AG10803 (cell line): Measurements from ENCODE around the gene PIGQ.

Experiments used
- DNase-seq: peaks from one replicate; pipeline ENCODE4 v3.0.0; 2010; ENCODE audit warnings: low read depth
- H3K4me3 ChIP-seq: 2 replicates; pipeline ENCODE4 v1.5.1; 2011; ENCODE audit warnings: mild to moderate bottlenecking, low read length, control low read depth
- CTCF ChIP-seq: conservative IDR thresholded peaks from 2 replicates; pipeline ENCODE4 v1.5.1; 2011; ENCODE audit warnings: mild to moderate bottlenecking, low read length, control low read depth, inconsistent platforms

The PIGQ gene

GRCh38 chr16:583470-583814 is 13.7 kb downstream of the PIGQ start:
- DNase-seq, result no peak
- H3K4me3 ChIP-seq, result no peak overlapping the region
- no peak for TF ChIP-seq CTCF

- TF ChIP-seq CTCF, result no peak
- no peak for DNase-seq
- H3K4me3 ChIP-seq, result no peak overlapping the region
These were observed 14.2 kb downstream of the PIGQ start for GRCh38 chr16:583815-584591.

GRCh38 chr16:585351-585750 is 15.6 kb downstream of the PIGQ start:
- TF ChIP-seq CTCF, result no peak
- no peak for DNase-seq
- H3K4me3 ChIP-seq, result no peak overlapping the region

- H3K4me3 ChIP-seq, result no peak overlapping the region
These were observed 16.4 kb downstream of the PIGQ start for GRCh38 chr16:586047-586644.

GRCh38 chr16:586645-587590 is 17.1 kb downstream of the PIGQ start:
- DNase-seq, result no peak
- H3K4me3 ChIP-seq, result 0 out of 2 replicates have a peak overlapping the region, but pooled peaks have one; percentile 9

More at GRCh38 chr16:586047-586644, 16.4 kb downstream of the PIGQ start:
- TF ChIP-seq CTCF, result no peak
- DNase-seq, result peak; percentile 40

GRCh38 chr16:588639-588888 is 18.8 kb downstream of the PIGQ start:
- TF ChIP-seq CTCF, result no peak
- peak overlapping the region; percentile 79 for H3K4me3 ChIP-seq
- DNase-seq, result peak; percentile 62

More at GRCh38 chr16:586645-587590, 17.1 kb downstream of the PIGQ start:
- TF ChIP-seq CTCF, result no peak
